HepG2 (cell line): ENCODE measurements around the gene PCDHGA7. TPM values are rescaled to one million over a fixed set of nuclear protein-coding genes. Genes with fewer than 3 reads are reported as not detected.

ENCODE experiments used
- ATAC-seq: fragments of 200-7000 bp; cut with Tn5 transposase; 3 replicates; pipeline ENCODE4 v1.9.1; 2020; ENCODE audit warnings: mild to moderate bottlenecking, moderate library complexity
- BruUV-seq: library from RNA; stranded (reverse); fragments of 400-500 nt; replicated peaks from 2 replicates; lab custom pipeline; 2021; lab: Mats Ljungman, UMichigan
- CTCF ChIA-PET: fragments of 300-600 bp; formaldehyde crosslinking; extraction: SDS; loops from one replicate; lab custom pipeline; 2021; ENCODE audit warnings: low total read pairs, inconsistent platforms, low intra/inter-chr PET ratio; lab: Yijun Ruan, JAX
- POLR2A ChIA-PET: fragments of 350-600 bp; sonication (Branson Sonifier 250); formaldehyde crosslinking; loops from one replicate; lab custom pipeline; 2020; ENCODE audit warnings: antibody characterized with exemption, inconsistent platforms; lab: Yijun Ruan, JAX
- DNase-seq: peaks from one replicate; pipeline ENCODE4 v3.0.0-alpha.2; 2015; ENCODE audit warnings: low spot score
- FAIRE-seq: peaks from 3 replicates; lab custom pipeline; 2011; peaks lifted over from hg19 to GRCh38; lab: Jason Lieb, UNC
- H2AFZ ChIP-seq: one replicate; pipeline ENCODE4 v1.6.1; 2011; ENCODE audit warnings: low read length, inconsistent platforms
- H3K27ac ChIP-seq: fragments of 300-600 bp; 3 replicates; pipeline ENCODE4 v1.8.0; 2011; ENCODE audit warnings: mixed run types, mild to moderate bottlenecking, mixed read lengths, low read length, inconsistent platforms; ENCODE audit not compliant: insufficient read depth; ENCODE audit errors: extremely low read length
- H3K27me3 ChIP-seq, 2 experiments: fragments of 200-600 bp in 1 of 2; 2 replicates in 1 of 2; 3 replicates in 1 of 2; pipeline versions ENCODE4 v1.6.0 to v1.8.0; 2011; ENCODE audit warnings: low read length in 2 of 2, mild to moderate bottlenecking in 2 of 2, moderate library complexity in 2 of 2, inconsistent platforms in 1 of 2; ENCODE audit not compliant: insufficient read depth in 2 of 2, control insufficient read depth in 1 of 2
- H3K36me3 ChIP-seq, 2 experiments: fragments of 200-600 bp in 1 of 2; replicated peaks in 1 of 2; 2 replicates in 1 of 2; 3 replicates in 1 of 2; pipeline versions ENCODE4 v1.5.1 to v1.8.0; 2011; ENCODE audit warnings: low read length in 2 of 2, inconsistent platforms in 1 of 2; ENCODE audit not compliant: insufficient read depth in 2 of 2, control insufficient read depth in 1 of 2
- H3K4me1 ChIP-seq: 2 replicates; pipeline ENCODE4 v1.5.1; 2012; ENCODE audit warnings: low read length, inconsistent platforms; ENCODE audit not compliant: insufficient read depth
- H3K4me2 ChIP-seq: 2 replicates; pipeline ENCODE4 v1.6.0; 2011; ENCODE audit warnings: low read depth, low read length, inconsistent platforms
- H3K4me3 ChIP-seq, 3 experiments: fragments of 200-600 bp in 1 of 3; sonication (generic), shearing (Covaris generic) in 1 of 3; replicated peaks in 1 of 3; 2 replicates each; pipeline ENCODE4 v1.5.1; 2011 to 2016; ENCODE audit warnings: low read length in 3 of 3, inconsistent platforms in 2 of 3, low read depth in 2 of 3, mild to moderate bottlenecking in 2 of 3, control low read depth in 1 of 3, mixed read lengths in 1 of 3; ENCODE audit not compliant: insufficient read depth in 1 of 3
- H3K79me2 ChIP-seq: one replicate; pipeline ENCODE4 v1.6.1; 2011; ENCODE audit warnings: low read length, inconsistent platforms; ENCODE audit not compliant: insufficient read depth
- H3K9ac ChIP-seq: 2 replicates; pipeline ENCODE4 v1.6.0; 2011; ENCODE audit warnings: mild to moderate bottlenecking, low read depth, low read length, inconsistent platforms; ENCODE audit not compliant: insufficient read depth
- H3K9me3 ChIP-seq: 2 replicates; pipeline ENCODE4 v1.5.1; 2012; ENCODE audit warnings: mild to moderate bottlenecking, low read length
- H4K20me1 ChIP-seq: 2 replicates; pipeline ENCODE4 v1.6.0; 2011; ENCODE audit warnings: inconsistent platforms, mild to moderate bottlenecking, low read length, moderate library complexity; ENCODE audit not compliant: insufficient read depth
- CBX5 ChIP-seq: sonication (generic); formaldehyde crosslinking; IDR thresholded peaks from 2 replicates; pipeline ENCODE4 v1.4.0; 2020; ENCODE audit warnings: missing genetic modification reagents, borderline replicate concordance
- GZF1 ChIP-seq: sonication (generic); formaldehyde crosslinking; IDR thresholded peaks from 2 replicates; pipeline ENCODE4 v1.5.1; 2020; ENCODE audit warnings: mild to moderate bottlenecking, missing genetic modification reagents
- KLF13 ChIP-seq: sonication (generic); formaldehyde crosslinking; IDR thresholded peaks from 2 replicates; pipeline ENCODE4 v1.4.0; 2020; ENCODE audit warnings: mild to moderate bottlenecking, missing genetic modification reagents
- NCOR1 ChIP-seq: fragments of 200-600 bp; sonication (generic); IDR thresholded peaks from 2 replicates; pipeline ENCODE4 v1.7.0; 2017; ENCODE audit warnings: antibody characterized with exemption, low read length, borderline replicate concordance
- NFE2L1 ChIP-seq: sonication (generic); formaldehyde crosslinking; IDR thresholded peaks from 2 replicates; pipeline ENCODE4 v1.4.0; 2020; ENCODE audit warnings: missing genetic modification reagents, mild to moderate bottlenecking, borderline replicate concordance
- NPAS2 ChIP-seq: sonication (generic); formaldehyde crosslinking; IDR thresholded peaks from 2 replicates; pipeline ENCODE4 v1.8.0; 2022; ENCODE audit warnings: mild to moderate bottlenecking, missing genetic modification reagents, borderline replicate concordance
- PTBP1 ChIP-seq: fragments of 200-400 bp; formaldehyde crosslinking; IDR thresholded peaks from 2 replicates; pipeline ENCODE4 v1.6.1; 2018; ENCODE audit warnings: low read length, low read depth; ENCODE audit not compliant: poor library complexity, severe bottlenecking
- RNF2 ChIP-seq: fragments of 450-650 bp; conservative IDR thresholded peaks from 2 replicates; pipeline ENCODE4 v1.6.1; 2016; ENCODE audit warnings: low read depth
- SIN3B ChIP-seq: fragments of 150-350 bp; IDR thresholded peaks from 2 replicates; pipeline ENCODE4 v1.6.1; 2014; ENCODE audit warnings: low read length
- YEATS2 ChIP-seq: sonication (generic); formaldehyde crosslinking; IDR thresholded peaks from 2 replicates; pipeline ENCODE4 v1.4.0; 2020; ENCODE audit warnings: missing genetic modification reagents, borderline replicate concordance
- WGBS: methylation state at CpG from one replicate; pipeline ENCODE4 v1.1.6; 2017; ENCODE audit warnings: low lambda C conversion rate; 5-methylcytosine and 5-hydroxymethylcytosine counted together
- in situ Hi-C: cut with HindIII; loops from 2 replicates; pipeline ENCODE4 v1.10.0; 2017; ENCODE audit warnings: low pct_unique_long_range_greater_than_20kb; ENCODE audit not compliant: extremely low pct_ligation_motif_present
- intact Hi-C: fragments of 100-400 bp; cut with micrococcal nuclease; formaldehyde crosslinking; loops from one replicate; pipeline ENCODE4 v1.10.0; 2022; ENCODE audit not compliant: unreplicated experiment
- polyA plus RNA-seq, 8 experiments: library from polyadenylated mRNA; depleted of rRNA in 3 of 8; stranded (reverse) in 7 of 8; unstranded in 1 of 8; fragments of >200 nt; fragmentation: Illumina TruSeq in 4 of 8; extraction: Trizol in 4 of 8; gene quantifications; 2 replicates each; pipeline versions ENCODE4 v1.2.1 to v1.2.3, GENCODE V29; 2011 to 2016; ENCODE audit warnings: low read depth in 4 of 8, missing spikeins in 1 of 8, mixed read lengths in 1 of 8; ENCODE audit not compliant: insufficient read depth in 1 of 8
- total RNA-seq, 5 experiments: library from RNA; depleted of rRNA; stranded (reverse); fragments of >200 nt; fragmentation: Illumina TruSeq; extraction: Trizol; gene quantifications; 2 replicates each; pipeline ENCODE4 v1.2.3, GENCODE V29; 2016; ENCODE audit warnings: low read depth in 1 of 5
- TF ChIP-seq, protein P1 (sequence below): sonication (generic); formaldehyde crosslinking; conservative IDR thresholded peaks from 2 replicates; pipeline ENCODE4 v1.8.0; 2022; ENCODE audit warnings: mild to moderate bottlenecking, moderate library complexity, missing genetic modification reagents
- TF ChIP-seq, protein P2 (sequence below): sonication (generic); formaldehyde crosslinking; IDR thresholded peaks from 2 replicates; pipeline ENCODE4 v1.4.0; 2020; ENCODE audit warnings: missing genetic modification reagents, borderline replicate concordance

PCDHGA7 gene
- total and polyA plus RNA-seq, 2 of the 13 experiments (the other 11 are each of a cell fraction or from before 2014, with no cell fraction given): 0.11 to 0.31 TPM

DNA sequence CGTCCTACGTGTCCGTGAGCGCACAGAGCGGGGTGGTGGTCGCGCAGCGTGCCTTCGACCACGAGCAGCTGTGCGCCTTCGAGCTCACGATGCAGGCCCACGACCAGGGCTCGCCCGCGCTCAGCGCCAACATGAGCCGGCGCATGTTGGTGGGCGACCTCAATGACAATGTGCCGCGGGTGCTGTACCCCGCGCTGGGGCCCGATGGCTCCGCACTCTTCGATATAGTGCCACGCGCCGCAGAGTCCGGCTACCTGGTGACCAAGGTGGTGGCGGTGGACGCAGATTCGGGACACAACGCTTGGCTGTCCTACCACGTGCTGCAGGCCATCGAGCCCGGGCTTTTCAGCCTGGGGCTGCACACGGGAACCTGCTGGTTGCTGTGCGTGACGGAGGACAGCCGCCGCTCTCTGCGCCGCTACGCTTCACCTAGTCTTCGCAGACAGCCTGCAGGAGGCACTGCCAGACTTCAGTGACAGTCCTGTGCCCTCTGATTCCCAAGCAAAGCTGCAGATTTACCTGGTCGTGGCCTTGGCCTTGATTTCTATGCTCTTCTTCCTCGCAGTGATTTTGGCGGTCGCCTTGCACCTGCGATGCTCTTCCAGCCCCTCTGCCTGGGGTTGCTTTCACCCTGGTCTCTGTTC lies 45.4 kb downstream of the PCDHGA7 start:
- intact Hi-C loops: no loop called here
- peaks cover 19% of the 10 kb centered on the region; the same call in 1 of the 2 replicates for H3K9me3 ChIP-seq
- no TSS peak for BruUV-seq

More for the DNA sequence above, 45.4 kb downstream of the PCDHGA7 start:
- Histone ChIP-seq H3K4me3 (no peak overlapping the region), H3K4me1 (no peaks in the 10 kb centered on the region), H2AFZ (no peak overlapping the region), H4K20me1 (no peaks in the 10 kb centered on the region), H3K27me3 (no peaks in the 10 kb centered on the region), H3K9ac (no peak overlapping the region), H3K27ac (no peak overlapping the region), H3K4me2 (no peak overlapping the region), H3K79me2 (no peaks in the 10 kb centered on the region), H3K36me3 (no peaks in the 10 kb centered on the region)
- DNase-seq (no peak), ATAC-seq (no peak), FAIRE-seq (no peak)
- in situ Hi-C loops: no loop called here
- POLR2A ChIA-PET: no interaction called here
- 82% methylated on average over 26 of the region's 53 CpGs for WGBS
- CTCF ChIA-PET: no interaction called here
- TF ChIP-seq RNF2 (no peak), YEATS2 (CRISPR knock-in tag) (no peak), NCOR1 (no peak), CBX5 (CRISPR knock-in tag) (no peak), NPAS2 (CRISPR knock-in tag) (no peak), NFE2L1 (CRISPR knock-in tag) (no peak), GZF1 (CRISPR knock-in tag) (no peak), SIN3B (no peak), KLF13 (CRISPR knock-in tag) (no peak), PTBP1 (no peak)
- TF ChIP-seq, protein P1, sequence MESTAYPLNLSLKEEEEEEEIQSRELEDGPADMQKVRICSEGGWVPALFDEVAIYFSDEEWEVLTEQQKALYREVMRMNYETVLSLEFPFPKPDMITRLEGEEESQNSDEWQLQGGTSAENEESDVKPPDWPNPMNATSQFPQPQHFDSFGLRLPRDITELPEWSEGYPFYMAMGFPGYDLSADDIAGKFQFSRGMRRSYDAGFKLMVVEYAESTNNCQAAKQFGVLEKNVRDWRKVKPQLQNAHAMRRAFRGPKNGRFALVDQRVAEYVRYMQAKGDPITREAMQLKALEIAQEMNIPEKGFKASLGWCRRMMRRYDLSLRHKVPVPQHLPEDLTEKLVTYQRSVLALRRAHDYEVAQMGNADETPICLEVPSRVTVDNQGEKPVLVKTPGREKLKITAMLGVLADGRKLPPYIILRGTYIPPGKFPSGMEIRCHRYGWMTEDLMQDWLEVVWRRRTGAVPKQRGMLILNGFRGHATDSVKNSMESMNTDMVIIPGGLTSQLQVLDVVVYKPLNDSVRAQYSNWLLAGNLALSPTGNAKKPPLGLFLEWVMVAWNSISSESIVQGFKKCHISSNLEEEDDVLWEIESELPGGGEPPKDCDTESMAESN (CRISPR knock-in tag): no peak
- TF ChIP-seq, protein P2, sequence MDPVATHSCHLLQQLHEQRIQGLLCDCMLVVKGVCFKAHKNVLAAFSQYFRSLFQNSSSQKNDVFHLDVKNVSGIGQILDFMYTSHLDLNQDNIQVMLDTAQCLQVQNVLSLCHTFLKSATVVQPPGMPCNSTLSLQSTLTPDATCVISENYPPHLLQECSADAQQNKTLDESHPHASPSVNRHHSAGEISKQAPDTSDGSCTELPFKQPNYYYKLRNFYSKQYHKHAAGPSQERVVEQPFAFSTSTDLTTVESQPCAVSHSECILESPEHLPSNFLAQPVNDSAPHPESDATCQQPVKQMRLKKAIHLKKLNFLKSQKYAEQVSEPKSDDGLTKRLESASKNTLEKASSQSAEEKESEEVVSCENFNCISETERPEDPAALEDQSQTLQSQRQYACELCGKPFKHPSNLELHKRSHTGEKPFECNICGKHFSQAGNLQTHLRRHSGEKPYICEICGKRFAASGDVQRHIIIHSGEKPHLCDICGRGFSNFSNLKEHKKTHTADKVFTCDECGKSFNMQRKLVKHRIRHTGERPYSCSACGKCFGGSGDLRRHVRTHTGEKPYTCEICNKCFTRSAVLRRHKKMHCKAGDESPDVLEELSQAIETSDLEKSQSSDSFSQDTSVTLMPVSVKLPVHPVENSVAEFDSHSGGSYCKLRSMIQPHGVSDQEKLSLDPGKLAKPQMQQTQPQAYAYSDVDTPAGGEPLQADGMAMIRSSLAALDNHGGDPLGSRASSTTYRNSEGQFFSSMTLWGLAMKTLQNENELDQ: no peak
